Hindlimb muscle (tissue), 1 donor: ENCODE measurements around the gene CTH. TPM values are rescaled to one million over a fixed set of nuclear protein-coding genes. Genes with fewer than 3 reads are reported as not detected.
"Not testable (repeated sequence)": the region's sequence is repeated elsewhere in the genome, so short reads cannot be mapped to it uniquely, and the experiment has no call there.

Experiments
- DNase-seq: peaks from one replicate; pipeline ENCODE4 v3.0.0-alpha.2; 2013
- polyA plus RNA-seq: library from polyadenylated mRNA; unstranded; fragments of 120-200 nt; gene quantifications from one replicate; pipeline ENCODE4 v1.2.1, GENCODE V29; 2013; ENCODE audit not compliant: insufficient read length

The CTH gene
- polyA plus RNA-seq, 1 donor = 2.5 TPM

GRCh38 chr1:70459496-70460225 is 48.6 kb downstream of the CTH start:
- DNase-seq = no peak

- not testable (repeated sequence) for DNase-seq
Measured at GRCh38 chr1:70460740-70461713, 50.0 kb downstream of the CTH start.

- no peak for DNase-seq
Measured at GRCh38 chr1:70462611-70463010, 51.5 kb downstream of the CTH start.

DNA sequence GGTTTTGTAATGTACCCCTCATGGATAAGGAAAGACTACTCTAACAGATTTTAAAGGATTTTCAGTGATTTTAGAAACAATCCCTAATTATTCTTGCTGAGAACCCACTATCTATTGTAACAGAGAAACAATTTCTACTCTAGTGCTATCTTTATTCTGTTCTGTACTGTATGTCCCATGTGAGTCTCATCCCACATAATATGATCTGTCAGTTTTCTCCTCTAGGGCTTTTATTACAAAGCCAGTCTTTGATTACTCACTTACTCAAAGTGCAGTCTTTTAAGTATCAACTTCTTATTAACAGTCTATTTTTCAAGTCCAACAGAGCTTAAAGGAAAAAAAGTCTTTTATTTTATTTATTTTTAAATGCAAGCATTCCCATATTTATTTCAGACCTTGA is 54.8 kb downstream of the CTH start:
- no peak for DNase-seq

DNA sequence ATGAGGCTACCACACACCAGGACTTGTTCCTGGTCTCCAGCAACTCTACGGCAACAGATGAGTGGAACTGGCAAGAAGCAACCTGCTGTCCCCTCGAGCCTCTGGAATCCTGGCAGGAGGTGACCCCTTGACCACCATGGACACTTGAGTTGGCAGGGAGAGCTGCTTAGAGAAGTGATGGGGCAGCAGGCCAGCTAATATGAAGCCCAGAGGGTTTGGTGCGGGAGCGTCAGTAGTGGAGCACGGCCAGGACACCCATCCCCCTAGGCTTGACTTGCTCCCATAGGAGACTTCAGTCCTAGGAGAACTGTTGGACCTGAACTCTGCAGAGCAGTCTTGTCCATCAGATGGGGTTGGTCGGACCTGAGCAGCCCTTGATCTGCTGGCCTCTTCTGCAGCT is 56.5 kb downstream of the CTH start:
- DNase-seq = no peak

DNA sequence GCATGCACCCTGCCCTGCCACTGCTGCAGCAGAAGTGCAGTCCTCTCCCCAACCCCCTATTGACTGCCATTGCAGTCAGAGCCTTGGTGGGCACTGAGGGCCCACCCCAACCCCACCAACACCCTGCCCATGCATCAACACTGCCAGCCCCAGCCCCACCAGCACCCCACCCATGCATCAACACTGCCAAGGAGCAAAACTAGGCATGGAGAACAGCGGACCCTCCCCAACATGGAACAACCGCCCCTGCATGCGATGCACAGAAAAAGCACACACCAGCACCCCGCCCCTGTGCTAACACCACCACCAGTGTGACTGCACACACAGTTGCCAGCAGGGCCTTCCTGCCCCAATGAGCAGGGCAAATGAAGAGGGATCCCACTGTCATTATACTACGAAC is 57.1 kb downstream of the CTH start:
- no peak for DNase-seq

GRCh38 chr1:70469184-70469583 is 58.1 kb downstream of the CTH start:
- DNase-seq = not testable (repeated sequence)

DNA sequence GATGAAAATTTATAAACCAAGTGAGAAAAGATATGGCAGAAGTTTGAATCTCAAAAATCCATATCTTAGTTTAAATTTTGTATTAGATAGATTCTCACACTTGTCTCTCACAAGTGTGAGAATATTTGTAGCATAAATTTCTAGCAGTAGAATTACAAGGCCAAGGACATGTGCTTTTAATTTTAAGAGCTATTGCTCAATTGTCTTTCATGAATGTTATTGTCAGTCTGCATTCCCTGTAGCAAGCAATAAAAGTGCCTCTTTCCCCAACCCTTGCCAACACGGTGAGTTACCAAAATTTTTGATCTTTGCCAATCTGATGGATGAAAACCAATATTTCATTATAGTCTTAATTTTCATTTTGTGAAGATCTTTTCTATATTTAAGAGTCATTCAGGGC is 64.0 kb downstream of the CTH start:
- DNase-seq = no peak

DNA sequence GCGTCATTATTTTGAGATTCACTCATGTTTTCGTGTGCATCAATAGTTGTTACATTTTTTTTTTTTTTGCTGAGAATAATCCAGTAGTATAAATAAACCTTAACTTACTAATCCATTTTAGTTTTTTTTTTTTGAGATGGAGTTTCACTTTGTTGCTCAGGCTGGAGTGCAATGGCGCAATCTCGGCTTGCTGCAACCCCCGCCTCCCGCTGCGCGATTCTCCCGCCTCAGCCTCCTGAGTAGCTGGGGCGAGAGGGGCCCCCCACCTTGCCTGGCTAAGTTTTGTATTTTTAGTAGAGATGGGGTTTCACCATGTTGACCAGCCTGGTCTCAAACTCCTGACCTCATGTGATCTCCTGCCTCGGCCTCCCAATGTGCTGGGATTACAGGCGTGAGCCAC is 66.0 kb downstream of the CTH start:
- DNase-seq = no peak

DNA sequence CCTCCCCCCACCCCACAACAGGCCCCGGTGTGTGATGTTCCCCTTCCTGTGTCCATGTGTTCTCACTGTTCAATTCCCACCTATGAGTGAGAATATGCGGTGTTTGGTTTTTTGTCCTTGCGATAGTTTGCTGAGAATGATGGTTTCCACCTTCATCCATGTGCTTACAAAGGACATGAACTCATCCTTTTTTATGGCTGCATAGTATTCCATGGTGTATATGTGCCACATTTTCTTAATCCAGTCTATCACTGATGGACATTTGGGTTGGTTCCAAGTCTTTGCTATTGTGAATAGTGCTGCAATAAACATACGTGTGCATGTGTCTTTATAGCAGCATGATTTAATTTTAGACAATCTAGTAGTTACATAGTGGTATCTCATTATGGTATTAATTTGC is 66.8 kb downstream of the CTH start:
- DNase-seq = not testable (repeated sequence)

DNA sequence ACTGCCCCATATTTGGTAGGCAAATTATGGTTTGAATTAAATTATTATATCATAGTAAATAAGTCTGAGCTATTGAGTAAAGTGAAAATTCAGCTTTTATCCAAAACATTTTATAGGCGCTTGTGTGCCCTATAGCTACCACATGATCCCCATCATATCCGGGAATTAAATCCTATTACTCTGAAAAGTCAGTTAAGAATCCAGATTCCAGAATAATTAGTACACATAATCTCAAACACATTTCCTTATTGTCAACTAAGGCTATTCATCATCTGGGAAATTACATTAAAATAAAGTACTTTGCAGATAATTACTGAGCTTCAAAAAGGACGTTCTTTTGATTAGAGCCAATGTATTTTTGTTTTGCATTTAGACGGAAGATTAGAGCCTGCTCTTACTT is 72.3 kb downstream of the CTH start:
- no peak for DNase-seq

GRCh38 chr1:70485624-70486023 is 74.6 kb downstream of the CTH start:
- no peak for DNase-seq

DNA sequence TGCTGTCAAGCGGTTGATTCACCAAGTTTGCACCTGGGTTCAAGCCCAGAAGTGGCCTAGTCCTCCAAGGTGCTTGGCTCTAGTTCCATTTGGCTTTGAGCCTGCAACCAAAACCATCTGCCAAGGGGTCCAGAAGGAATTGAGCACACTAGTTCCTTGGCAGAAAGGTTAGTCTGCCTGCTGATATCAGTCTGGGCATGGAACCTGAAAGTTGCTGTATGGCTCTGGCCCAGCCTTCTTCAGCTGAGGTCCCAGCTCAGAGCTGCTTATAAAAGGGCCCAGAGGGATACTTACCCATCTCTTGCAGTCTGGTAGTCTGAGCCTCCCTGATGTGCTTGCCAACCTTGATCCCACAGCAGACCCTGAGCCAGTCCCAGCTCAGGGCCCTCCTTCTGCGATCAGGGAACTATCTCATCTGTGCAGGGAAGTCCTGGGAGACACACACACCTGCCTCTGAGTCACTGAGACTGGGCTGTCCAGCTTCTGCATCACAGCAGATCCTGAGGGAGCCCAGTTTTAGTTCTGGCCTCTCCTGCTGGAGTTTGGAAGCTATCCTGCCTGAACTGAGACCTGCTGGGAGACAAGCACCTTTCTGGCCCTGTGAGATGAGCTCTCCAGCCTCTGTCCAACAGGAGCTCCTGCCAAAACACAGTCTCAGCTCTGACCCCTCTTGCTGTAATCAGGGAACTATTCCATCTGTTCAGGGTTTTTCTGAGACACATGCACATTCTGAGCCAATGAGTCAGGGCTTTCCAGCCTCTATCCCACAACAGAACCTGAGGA is 75.8 kb downstream of the CTH start:
- peak; percentile 85 for DNase-seq

DNA sequence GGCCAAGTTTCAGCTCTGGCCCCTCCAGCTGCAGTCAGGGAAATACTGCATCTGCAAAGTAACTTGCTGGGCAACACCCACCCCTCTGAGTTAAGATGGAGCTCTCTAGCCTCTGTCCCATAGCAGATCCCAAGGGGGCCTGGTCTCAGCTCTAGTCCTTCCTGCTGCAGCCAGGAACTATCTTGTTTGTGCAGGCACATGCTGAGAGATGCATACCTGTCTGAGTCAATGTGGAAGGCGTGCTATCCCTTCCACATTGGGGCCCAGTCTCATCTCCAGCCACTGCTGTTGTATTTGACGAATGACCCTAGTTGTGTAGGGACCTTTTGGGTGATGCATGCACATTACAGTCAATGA is 76.4 kb downstream of the CTH start:
- DNase-seq = no peak

GRCh38 chr1:70487910-70488665 is 77.0 kb downstream of the CTH start:
- DNase-seq = no peak

Other genes with a start within 250 kb of the CTH start
- gene LRRC40, start 205.7 kb upstream of the CTH start, polyA plus RNA-seq = 14.8 TPM
- 192 TPM for gene SRSF11, start 189.9 kb upstream of the CTH start, polyA plus RNA-seq
- 15.0 TPM for gene ANKRD13C, start 56.5 kb upstream of the CTH start, polyA plus RNA-seq